Measurements from ENCODE around the gene ASB16.
"Not testable (repeated sequence)": the region's sequence is repeated elsewhere in the genome, so short reads cannot be mapped to it uniquely, and the experiment has no call there.

The ASB16 gene

GRCh38 chr17:44147812-44148211 is 22.7 kb upstream of the ASB16 start:
- DNase-seq: no peak

GRCh38 chr17:44149066-44149465 is 21.4 kb upstream of the ASB16 start:
- not testable (repeated sequence) for DNase-seq

GRCh38 chr17:44149750-44150329 is 20.7 kb upstream of the ASB16 start:
- DNase-seq: no peak

DNA sequence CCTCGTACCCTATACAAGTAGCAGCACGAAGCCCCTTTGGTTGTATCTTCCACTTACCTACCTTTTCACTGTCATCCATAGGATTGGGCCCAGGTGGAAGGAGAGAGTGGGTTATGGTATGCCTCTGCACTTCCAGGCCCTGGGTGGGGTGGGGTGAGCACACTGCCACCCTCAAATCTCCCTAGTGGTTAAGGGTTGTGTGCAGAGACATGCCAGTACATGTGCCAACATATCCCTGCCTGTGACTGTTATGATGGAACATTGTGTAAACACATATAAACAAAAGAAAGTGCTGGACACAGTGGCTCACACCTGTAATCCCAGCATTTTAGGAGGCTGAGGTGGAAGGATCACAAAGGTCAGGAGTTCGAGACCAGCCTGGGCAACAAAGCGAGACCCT is 17.6 kb upstream of the ASB16 start:
- DNase-seq: no peak

DNA sequence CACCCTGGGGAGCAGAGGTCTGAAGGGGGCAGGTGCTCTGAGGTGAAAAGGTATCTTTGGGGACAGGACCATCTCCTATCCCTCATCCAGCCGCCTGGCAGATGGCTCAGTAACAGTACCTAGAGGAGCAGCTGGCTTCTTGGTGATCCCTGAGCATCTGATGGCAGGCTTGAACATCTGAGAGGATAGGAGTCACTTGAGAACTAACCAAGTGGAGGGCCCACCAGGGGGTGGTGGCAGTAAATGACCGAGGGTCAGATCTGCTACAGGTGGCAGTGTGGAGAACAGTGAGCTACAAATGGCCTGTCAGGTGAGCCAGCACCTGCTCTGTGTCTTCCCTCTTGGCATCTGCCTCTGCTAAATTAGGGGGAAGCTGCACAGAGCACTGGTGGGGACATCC is 15.0 kb upstream of the ASB16 start:
- DNase-seq: no peak

DNA sequence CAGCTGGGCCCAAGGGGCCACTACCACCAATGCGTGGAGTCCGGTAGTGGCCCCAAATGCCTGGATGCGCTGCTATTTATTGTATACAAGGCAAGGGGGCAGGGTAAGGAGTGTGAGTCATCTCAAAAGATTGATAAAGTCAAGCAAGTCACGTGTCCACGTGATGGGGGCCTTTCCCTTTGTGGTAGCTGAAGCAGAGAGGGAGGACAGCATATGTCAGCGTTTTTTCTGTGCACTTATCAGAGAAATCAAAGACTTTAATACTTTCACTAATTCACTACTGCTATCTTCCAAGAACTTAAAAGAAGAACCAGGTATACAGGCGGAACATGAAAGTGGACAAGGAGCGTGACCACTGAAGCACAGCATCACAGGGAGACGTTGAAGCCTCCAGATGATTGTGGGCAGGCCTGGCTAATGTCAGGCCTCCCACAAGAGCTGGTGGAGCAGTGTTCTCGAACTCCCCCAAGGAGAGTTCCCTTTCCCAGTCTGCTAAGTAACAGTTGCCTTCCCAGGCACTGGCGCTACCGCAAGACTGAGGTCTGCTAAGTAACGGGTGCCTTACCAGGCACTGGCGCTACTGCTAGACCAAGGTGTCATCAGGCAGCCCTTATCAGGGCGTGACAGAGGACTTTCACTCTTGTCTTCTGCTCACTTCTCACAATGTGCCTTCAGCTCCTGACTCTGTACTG is 10.8 kb upstream of the ASB16 start:
- DNase-seq: no peak

DNA sequence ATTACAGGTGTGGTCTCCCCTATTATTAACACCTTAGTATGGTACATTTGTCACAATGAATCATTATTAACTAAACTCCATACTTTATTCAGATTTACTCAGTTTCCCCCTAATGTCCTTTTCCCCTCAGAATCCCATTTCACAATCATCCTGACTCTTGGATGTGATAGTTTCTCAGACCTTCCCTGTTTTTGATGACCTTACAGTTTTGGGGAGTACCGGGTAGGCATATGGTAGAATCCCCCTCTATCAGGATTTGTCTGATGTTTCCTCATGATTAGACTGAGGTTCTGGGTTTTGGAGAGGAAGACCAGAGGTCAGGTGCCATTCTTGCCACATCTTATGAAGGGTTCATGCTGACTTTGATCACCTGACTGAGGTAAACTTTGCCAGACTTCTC is 6.0 kb upstream of the ASB16 start:
- no peak for DNase-seq

- DNase-seq: no peak
Measured at GRCh38 chr17:44167181-44167861, 3.2 kb upstream of the ASB16 start.

GRCh38 chr17:44170135-44170498 is 387 bp upstream of the ASB16 start:
- no peak for DNase-seq

DNA sequence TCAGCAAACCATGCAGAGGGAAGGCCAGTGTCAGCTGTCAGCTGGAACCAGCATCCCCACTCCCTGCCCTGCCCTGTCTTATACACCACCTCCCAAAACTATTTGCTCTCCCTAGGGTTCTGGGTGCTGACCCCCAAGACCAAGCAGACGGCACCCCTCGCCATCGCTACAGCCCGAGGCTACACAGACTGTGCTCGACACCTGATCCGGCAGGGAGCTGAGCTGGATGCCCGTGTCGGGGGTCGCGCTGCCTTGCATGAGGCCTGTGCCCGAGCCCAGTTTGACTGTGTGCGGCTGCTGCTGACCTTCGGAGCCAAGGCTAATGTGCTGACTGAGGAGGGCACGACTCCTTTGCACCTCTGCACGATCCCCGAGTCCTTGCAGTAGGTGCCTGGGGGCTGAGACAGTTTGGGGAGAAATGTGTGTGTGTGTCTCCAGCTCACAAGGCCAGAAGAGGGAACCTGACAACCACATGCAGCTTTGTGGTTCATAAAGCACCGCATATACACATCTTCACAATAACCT is 1.5 kb downstream of the ASB16 start:
- peak; percentile 42 for DNase-seq

DNA sequence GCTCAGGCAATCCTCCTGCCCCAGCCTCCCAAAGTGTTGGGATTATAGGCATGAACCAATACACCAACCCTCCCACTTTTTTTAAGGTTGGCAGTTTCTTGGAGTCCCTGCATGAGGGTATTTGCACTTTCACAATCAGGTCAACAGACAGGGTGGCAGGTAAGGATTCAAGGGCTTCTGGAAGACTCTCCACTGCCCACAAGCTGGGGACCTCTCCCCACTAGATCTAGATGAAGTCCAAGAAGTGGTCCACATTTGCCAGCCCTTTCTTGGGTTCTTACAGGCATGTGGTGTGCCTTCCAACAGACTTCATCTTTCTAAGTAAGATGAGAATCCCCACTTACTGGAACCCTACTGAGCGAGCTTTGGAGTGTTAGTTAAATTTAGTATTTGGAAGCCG is 3.9 kb downstream of the ASB16 start:
- no peak for DNase-seq

- DNase-seq: no peak
Measured at GRCh38 chr17:44176257-44176656, 5.8 kb downstream of the ASB16 start.

DNA sequence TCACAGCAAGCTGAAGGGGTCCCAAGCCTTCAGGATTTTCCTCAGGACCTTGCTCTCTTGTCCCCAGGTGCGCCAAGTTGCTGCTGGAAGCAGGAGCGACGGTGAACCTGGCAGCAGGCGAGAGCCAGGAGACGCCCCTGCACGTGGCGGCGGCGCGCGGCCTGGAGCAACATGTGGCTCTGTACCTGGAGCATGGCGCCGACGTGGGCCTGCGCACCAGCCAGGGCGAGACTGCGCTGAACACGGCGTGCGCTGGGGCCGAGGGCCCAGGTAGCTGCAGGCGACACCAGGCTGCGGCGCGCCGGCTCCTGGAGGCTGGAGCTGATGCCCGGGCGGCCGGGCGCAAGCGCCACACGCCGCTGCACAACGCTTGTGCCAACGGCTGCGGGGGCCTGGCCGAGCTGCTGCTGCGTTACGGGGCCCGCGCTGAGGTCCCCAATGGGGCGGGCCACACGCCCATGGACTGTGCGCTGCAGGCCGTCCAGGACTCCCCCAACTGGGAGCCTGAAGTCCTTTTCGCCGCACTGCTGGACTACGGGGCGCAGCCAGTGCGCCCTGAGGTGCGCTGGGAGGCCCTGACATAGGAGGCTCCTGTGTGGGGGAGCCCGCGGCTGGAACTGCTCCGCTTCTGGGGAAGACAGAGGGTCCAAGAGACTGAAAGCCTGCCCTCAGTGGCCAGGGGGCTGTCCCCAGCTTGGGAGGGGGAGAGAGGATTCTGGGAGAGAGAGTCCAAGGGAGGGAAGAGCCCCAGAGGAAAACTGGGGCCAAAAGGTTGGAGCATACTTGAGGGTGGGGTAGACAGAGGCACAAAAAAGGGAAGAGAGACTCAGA is 6.4 kb downstream of the ASB16 start:
- DNase-seq: no peak

DNA sequence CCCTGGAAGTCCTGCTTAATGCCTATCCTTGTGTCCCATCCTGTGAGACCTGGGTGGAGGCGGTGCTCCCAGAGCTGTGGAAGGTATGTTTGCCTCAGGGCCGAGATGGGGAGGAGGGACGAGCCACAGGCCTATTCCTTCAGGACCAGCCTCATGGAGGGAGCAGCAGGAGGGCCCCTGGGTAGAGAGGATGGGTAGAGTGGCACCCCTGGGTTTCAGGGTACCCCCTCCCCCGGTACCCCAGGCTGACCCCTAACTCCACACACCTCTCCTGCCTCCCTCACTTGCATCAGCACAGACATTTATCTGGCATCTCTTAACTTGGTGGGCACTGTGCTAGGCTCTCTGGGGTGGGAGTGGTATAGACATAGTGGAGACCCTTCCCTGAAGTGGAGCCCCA is 7.1 kb downstream of the ASB16 start:
- no peak for DNase-seq

- no peak for DNase-seq
Measured at GRCh38 chr17:44178133-44178532, 7.6 kb downstream of the ASB16 start.

DNA sequence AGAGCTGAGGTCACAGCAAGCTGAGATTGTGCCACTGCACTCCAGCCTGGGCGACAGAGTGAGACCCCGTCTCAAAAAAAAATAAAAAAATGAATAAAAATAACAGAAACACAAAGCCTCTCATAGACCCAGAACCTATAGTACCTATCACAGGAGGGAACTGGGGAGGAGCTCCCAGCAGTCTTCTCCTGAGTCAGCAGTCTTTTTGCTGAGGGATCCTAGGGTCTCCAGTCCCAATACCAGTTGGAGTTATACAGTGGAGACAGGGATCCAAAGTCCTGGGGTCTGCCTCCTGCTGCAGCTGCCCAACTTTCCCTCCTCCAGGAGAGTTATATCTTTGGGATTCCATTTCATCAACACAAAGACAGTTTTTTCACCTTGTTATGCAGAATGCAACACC is 12.5 kb downstream of the ASB16 start:
- DNase-seq: no peak

GRCh38 chr17:44184212-44184810 is 13.8 kb downstream of the ASB16 start:
- no peak for DNase-seq

- peak; percentile 97 for DNase-seq
Measured at GRCh38 chr17:44186307-44187130, 16.0 kb downstream of the ASB16 start, which contains the start of gene TMUB2. Gene TMUB2 (plus strand): TSS chr17:44186972. CDS start chr17:44187709, 737 bp downstream.

GRCh38 chr17:44187131-44187899 is 16.8 kb downstream of the ASB16 start:
- no peak for DNase-seq

- DNase-seq: no peak
Measured at GRCh38 chr17:44188576-44189403, 18.3 kb downstream of the ASB16 start.
